GM12865 (cell line): ENCODE data around the gene DUSP7.

Experiments used
- DNase-seq: peaks from one replicate; pipeline ENCODE4 v3.0.0; 2010; ENCODE audit warnings: low read depth
- H3K4me3 ChIP-seq: 2 replicates; pipeline ENCODE4 v1.5.1; 2011; ENCODE audit warnings: mild to moderate bottlenecking, low read depth, low read length, control low read depth
- CTCF ChIP-seq: IDR thresholded peaks from 2 replicates; pipeline ENCODE4 v1.5.1; 2011; ENCODE audit warnings: low read length, control low read depth, low read depth, inconsistent platforms; ENCODE audit not compliant: insufficient read depth; ENCODE audit errors: missing control alignments

DUSP7 gene

GRCh38 chr3:52029053-52029452, 27.3 kb downstream of the DUSP7 start:
- H3K4me3 ChIP-seq, result no peak overlapping the region
- no peak for DNase-seq
- TF ChIP-seq CTCF, result no peak

DNA sequence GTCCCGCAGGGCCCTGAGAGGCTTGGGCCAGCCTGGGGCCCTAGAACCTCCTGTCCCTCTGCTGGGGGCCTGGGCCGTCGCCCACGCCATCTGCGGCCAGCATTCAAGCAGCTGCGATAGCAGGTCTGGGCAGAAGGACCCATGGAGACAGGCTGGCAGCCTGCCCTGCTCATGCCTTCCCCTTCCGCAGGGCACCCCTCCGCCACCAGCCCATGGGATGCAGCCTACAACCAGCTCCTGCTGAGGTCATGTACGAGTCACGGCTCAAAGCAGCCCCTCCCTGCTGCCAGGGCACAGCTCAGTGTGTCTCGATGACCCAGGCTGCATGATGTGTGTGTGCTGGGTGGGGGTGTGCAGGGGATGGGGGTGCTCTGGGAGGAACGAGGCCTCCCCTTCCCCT, 27.8 kb downstream of the DUSP7 start:
- TF ChIP-seq CTCF, result no peak
- no peak for DNase-seq
- no peak overlapping the region for H3K4me3 ChIP-seq

DNA sequence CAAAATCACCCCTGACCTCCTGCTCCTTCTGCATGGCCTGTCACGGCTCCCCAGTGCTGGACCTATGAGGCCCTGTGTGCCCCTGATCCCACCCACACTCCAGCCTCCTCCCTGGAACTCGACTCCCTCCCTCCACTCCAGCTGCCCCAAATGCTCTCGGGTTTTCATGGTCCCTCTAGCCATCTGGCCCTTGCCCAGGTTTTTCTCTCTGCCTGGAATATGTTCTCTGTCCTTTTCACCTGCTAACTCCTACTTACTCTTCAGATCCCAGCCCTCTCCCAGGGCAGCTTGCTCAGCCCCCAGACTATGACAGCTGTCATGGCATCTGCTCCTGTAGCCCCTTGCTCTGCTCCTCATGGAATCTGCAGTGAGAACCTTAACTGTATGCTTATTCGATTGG, 30.3 kb downstream of the DUSP7 start:
- TF ChIP-seq CTCF, result no peak
- no peak overlapping the region for H3K4me3 ChIP-seq
- no peak for DNase-seq

DNA sequence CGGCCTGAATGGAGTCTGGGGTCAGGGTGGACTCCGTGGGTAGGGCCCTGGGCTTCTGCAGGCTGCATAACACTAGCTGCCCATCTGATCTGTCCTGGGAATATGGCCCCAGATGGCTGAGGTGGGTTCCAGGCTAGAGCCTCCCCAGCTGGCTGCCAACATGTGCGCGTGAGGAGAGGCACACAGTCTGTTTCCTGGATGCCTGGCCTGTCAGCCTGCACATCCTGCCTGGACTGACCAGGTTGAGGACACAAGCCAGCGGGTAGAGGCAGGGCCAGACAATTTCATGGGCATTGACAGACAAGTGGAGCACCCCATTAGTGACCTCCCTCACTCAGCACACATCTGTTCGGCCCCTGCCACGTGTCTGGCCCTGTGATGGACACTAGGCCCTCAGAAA, 30.9 kb downstream of the DUSP7 start:
- DNase-seq, result no peak
- H3K4me3 ChIP-seq, result no peak overlapping the region
- TF ChIP-seq CTCF, result no peak

DNA sequence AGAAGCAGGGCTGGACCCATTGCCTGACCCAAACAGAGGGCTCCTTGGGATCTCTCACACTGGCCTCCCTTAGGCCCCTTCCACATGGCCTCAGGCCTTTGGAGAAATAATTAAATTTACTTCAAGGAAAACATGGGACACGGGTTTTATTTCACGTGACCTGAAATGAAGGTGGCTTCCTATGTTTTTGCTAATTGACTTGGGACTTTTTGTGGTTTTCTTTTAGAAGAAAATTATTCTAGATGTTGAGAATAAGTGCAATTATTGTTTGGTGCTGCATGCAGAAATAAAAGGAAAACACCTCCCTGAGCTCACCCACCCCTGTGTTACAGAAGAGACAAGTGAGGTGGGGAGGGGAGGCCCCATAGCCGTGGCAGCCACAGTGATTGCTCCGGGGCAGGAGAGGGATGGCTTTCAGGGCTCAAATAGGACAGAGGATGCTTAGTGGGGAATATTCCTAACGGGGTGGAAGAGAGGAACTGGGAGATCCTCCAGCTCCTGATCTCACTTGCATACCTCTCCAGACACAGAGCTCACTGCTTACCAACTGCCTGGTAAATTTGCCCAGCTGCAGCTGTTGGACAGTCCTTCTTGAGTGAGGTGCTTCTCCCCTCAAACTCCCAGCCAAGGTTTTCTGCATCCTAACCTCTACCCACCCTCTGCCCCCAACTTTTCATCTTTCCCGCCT, 31.5 kb downstream of the DUSP7 start:
- no peak overlapping the region for H3K4me3 ChIP-seq
- no peak for DNase-seq
- TF ChIP-seq CTCF, result no peak

GRCh38 chr3:52023860-52024764, 32.3 kb downstream of the DUSP7 start:
- TF ChIP-seq CTCF, result no peak
- H3K4me3 ChIP-seq, result no peak overlapping the region
- DNase-seq, result peak; percentile 83
